Keratinocyte (primary cell): ENCODE measurements around the gene FBLN7.

Experiments used
- EZH2 ChIP-seq: IDR thresholded peaks from one replicate; pipeline ENCODE4 v1.6.1; 2012; ENCODE audit warnings: inconsistent platforms, mild to moderate bottlenecking, low read length, moderate library complexity
- TF ChIP-seq, protein P1 (sequence below), 3 experiments: IDR thresholded peaks in 1 of 3; conservative IDR thresholded peaks in 1 of 3; optimal IDR thresholded peaks in 1 of 3; 2 replicates in 2 of 3; 3 replicates in 1 of 3; pipeline versions ENCODE3 to v1.5.1; 2011; ENCODE audit warnings: low read length in 3 of 3, mild to moderate bottlenecking in 3 of 3, moderate library complexity in 2 of 3, control low read depth in 1 of 3, inconsistent platforms in 1 of 3; ENCODE audit not compliant: insufficient read depth in 2 of 3; ENCODE audit errors: extremely low read depth in 1 of 3

- TF ChIP-seq, protein P1, sequence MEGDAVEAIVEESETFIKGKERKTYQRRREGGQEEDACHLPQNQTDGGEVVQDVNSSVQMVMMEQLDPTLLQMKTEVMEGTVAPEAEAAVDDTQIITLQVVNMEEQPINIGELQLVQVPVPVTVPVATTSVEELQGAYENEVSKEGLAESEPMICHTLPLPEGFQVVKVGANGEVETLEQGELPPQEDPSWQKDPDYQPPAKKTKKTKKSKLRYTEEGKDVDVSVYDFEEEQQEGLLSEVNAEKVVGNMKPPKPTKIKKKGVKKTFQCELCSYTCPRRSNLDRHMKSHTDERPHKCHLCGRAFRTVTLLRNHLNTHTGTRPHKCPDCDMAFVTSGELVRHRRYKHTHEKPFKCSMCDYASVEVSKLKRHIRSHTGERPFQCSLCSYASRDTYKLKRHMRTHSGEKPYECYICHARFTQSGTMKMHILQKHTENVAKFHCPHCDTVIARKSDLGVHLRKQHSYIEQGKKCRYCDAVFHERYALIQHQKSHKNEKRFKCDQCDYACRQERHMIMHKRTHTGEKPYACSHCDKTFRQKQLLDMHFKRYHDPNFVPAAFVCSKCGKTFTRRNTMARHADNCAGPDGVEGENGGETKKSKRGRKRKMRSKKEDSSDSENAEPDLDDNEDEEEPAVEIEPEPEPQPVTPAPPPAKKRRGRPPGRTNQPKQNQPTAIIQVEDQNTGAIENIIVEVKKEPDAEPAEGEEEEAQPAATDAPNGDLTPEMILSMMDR (optimal IDR thresholded peaks at IDR 0.05 in 1 of 3, IDR thresholded peaks at IDR 0.05 in 1 of 3, conservative IDR thresholded peaks at IDR 0.05 in 1 of 3; ENCODE audit: extremely low read depth in 1 of 3, insufficient read depth in 2 of 3, low read length in 3 of 3) = no peak
- TF ChIP-seq EZH2 = no peak
These were observed 63.7 kb downstream of the FBLN7 start for GRCh38 chr2:112201696-112202430.
